Spinal cord (tissue), 10 donors: ENCODE results near the gene FCHSD2. TPM values are rescaled to one million over a fixed set of nuclear protein-coding genes. Genes with fewer than 3 reads are reported as not detected.
A peak's percentile ranks its signal among the peaks of the same experiment; 100 is the strongest.

ENCODE experiments used
- DNase-seq, 6 donors: peaks; one replicate each; pipeline versions ENCODE4 v3.0.0 to v3.0.0-alpha.2; 2013 to 2015; ENCODE audit warnings: low spot score in 6 of 6, low read depth in 4 of 6
- H3K27ac ChIP-seq: one replicate; pipeline ENCODE4 v1.5.1; 2013; ENCODE audit warnings: low read depth, low read length, control low read depth
- H3K27me3 ChIP-seq: one replicate; pipeline ENCODE4 v1.6.1; 2013; ENCODE audit warnings: low read length; ENCODE audit not compliant: control insufficient read depth, insufficient read depth
- H3K36me3 ChIP-seq: one replicate; pipeline ENCODE4 v1.6.1; 2013; ENCODE audit warnings: low read length; ENCODE audit not compliant: control insufficient read depth, insufficient read depth
- H3K4me1 ChIP-seq: one replicate; pipeline ENCODE4 v1.6.1; 2013; ENCODE audit warnings: low read length; ENCODE audit not compliant: control insufficient read depth, insufficient read depth
- H3K4me3 ChIP-seq: one replicate; pipeline ENCODE4 v1.5.1; 2013; ENCODE audit warnings: low read depth, low read length, control low read depth
- H3K9me3 ChIP-seq: one replicate; pipeline ENCODE4 v1.6.1; 2013; ENCODE audit warnings: low read length; ENCODE audit not compliant: control insufficient read depth, insufficient read depth
- WGBS: methylation state at CpG from one replicate; pipeline ENCODE4 v1.1.5; 2013; ENCODE audit warnings: missing lambda C conversion rate; ENCODE audit not compliant: insufficient coverage; 5-methylcytosine and 5-hydroxymethylcytosine counted together
- polyA plus RNA-seq, 2 donors: library from polyadenylated mRNA; unstranded; fragments of 120-200 nt; gene quantifications; one replicate each; pipeline ENCODE4 v1.2.1, GENCODE V29; 2013; ENCODE audit not compliant: insufficient read length in 2 of 2
- total RNA-seq, 2 donors: library from RNA; depleted of rRNA in 1 of 2; stranded (reverse); fragments of 120-200 nt in 1 of 2; fragments of >200 nt in 1 of 2; gene quantifications; one replicate each; pipeline versions ENCODE4 v1.2.3 to v1.2.4, GENCODE V29; 2013 to 2014
- donor health status: healthy.

The FCHSD2 gene
- total and polyA plus RNA-seq, 4 donors, result 43.4 to 82.0 (median 58.8) TPM

DNA sequence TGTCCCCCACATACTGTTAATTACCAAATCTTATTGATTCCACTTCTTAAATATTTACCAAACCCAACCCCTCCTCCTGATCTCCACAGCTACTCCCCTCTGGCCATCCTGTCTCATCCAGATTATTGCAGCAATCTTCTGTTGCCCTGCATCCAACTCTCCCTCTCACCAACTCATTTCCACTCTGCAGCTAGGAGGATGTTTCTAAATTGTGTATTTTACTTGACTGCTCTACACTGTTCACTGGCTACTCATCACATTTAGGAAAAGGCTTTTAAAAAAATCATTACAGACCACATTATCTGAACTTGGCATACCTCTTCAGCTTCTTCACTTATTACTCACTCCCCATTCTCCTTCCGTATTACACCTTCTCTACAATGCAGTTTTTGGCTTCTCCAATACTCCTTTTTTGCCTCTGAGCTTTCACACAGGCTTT lies 210.0 kb downstream of the FCHSD2 start:
- Histone ChIP-seq H3K36me3 (no peaks in the 10 kb centered on the region), H3K4me3 (no peak overlapping the region), H3K27me3 (no peaks in the 10 kb centered on the region), H3K27ac (no peak overlapping the region), H3K9me3 (no peaks in the 10 kb centered on the region), H3K4me1 (no peaks in the 10 kb centered on the region)
- WGBS, result 89% methylated on average over 1 of the region's 1 CpG
- DNase-seq, result no peak

DNA sequence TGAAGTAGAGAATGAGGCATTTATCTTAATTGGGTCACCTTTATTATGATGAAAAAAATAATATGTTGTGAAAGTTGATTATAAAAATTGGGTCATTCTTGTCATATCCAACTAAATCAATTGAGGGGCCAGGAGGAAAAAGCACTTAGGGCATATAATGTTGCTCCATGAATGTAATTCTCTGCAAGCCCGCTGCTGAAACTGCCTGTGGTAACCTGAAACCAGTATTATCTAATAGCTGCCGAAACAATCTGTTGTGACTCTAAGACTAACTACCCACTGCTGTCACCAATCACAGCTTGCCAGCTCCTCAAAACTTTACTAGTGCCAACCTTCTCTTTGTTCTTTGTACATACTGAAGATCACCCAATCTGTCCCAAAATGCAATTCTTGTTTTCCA lies 212.1 kb downstream of the FCHSD2 start:
- no peak overlapping the region for H3K27ac ChIP-seq
- WGBS, result 47% methylated on average over 2 of the region's 2 CpGs
- H3K4me1 ChIP-seq, result no peaks in the 10 kb centered on the region
- peak in 1 of 6 donors; percentile 29 for DNase-seq
- no peaks in the 10 kb centered on the region for H3K9me3 ChIP-seq
- no peaks in the 10 kb centered on the region for H3K27me3 ChIP-seq
- no peak overlapping the region for H3K4me3 ChIP-seq
- H3K36me3 ChIP-seq, result peaks cover 6% of the 10 kb centered on the region

DNA sequence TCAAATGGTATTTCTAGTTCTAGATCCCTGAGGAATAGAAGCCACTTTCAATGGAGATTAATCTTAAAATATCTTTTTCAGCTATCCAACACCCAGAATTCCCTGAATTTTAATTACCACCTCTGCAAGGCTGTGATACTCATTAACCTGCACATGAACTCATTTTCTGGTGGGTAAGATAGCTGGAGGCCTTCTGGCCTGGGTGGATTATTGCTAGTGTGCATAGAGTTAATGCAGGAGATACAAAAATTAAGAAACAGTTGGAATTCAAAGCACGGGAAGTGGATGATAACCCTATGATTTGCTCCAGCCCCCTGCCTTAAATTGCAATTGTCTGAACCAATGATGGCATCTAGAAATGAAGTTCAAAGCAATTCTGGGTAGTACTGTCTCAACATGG lies 212.9 kb downstream of the FCHSD2 start:
- peak in 1 of 6 donors; percentile 53 for DNase-seq
- 100% methylated on average over 1 of the region's 1 CpG for WGBS
- no peaks in the 10 kb centered on the region for H3K4me1 ChIP-seq

DNA sequence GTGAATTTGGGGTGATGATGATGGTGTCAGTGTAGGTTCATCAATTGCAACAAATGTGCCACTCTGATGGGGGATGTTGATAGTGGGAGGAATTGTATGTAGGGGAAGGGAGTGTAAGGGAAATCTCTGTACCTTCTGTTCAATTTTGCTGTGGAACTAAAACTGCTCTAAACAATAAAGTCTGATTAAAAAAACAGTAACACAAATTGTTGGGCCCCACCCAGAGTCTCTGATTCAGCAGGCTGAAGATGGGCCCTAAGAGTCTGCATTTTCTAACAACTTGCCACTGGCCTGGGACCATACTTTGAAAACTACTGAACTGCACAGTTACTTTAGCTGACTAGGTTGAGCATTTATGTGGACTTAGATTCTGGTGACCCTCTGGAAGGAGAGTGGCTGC lies 214.7 kb downstream of the FCHSD2 start:
- no peak for DNase-seq
- peaks cover 6% of the 10 kb centered on the region for H3K36me3 ChIP-seq
- no peaks in the 10 kb centered on the region for H3K4me1 ChIP-seq
- H3K9me3 ChIP-seq, result no peaks in the 10 kb centered on the region
- H3K27me3 ChIP-seq, result no peaks in the 10 kb centered on the region
- no peak overlapping the region for H3K27ac ChIP-seq
- no peak overlapping the region for H3K4me3 ChIP-seq

More for the DNA sequence above, 212.9 kb downstream of the FCHSD2 start:
- Histone ChIP-seq H3K4me3 (no peak overlapping the region), H3K27me3 (no peaks in the 10 kb centered on the region), H3K9me3 (no peaks in the 10 kb centered on the region), H3K36me3 (peaks cover 6% of the 10 kb centered on the region), H3K27ac (no peak overlapping the region)

DNA sequence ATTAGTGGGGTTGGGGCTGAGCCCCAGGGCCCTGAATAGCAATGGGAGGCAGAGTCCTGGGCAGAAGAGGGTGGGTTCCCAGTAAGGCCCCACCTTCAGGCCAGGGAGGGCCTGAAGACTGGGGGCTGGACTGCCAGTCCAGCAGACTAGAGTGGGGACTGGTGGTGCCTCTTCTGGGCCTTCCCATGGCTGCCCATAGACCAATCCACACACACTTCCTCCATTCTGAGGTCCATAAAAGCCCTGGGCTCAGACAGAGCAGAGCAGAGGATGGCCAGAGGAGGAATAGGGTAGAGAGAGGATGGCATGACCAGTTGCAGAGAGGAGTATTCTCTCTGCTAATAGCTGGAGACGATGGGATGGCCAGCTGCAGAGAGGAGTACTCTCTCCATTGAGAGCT lies 216.0 kb downstream of the FCHSD2 start:
- DNase-seq, result no peak
- Histone ChIP-seq H3K4me1 (no peaks in the 10 kb centered on the region), H3K4me3 (no peak overlapping the region), H3K27ac (no peak overlapping the region), H3K27me3 (no peaks in the 10 kb centered on the region), H3K36me3 (peaks cover 6% of the 10 kb centered on the region), H3K9me3 (no peaks in the 10 kb centered on the region)
- WGBS, result 89% methylated on average over 1 of the region's 1 CpG

DNA sequence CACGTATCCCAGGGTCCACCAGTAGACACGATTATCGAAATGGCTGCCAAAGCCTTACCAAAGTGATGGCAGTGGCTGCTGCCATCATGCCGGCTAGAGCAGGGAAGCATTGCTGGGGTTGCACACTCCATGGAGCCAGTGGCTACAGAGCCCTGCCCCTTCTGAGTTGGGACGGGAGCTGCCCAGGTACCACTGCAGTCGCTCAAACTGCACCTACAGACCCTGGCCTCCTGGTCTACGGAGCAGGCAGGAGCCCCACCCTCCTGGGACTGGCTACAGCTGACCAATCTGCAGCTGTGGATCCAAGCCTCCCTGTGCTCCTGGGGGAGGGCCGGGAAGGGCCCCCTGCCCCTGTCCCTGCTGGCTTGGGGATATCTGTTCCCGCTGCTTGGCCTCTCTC lies 216.5 kb downstream of the FCHSD2 start:
- no peaks in the 10 kb centered on the region for H3K4me1 ChIP-seq
- 94% methylated on average over 8 of the region's 9 CpGs for WGBS
- no peaks in the 10 kb centered on the region for H3K9me3 ChIP-seq
- H3K27me3 ChIP-seq, result no peaks in the 10 kb centered on the region
- no peak for DNase-seq
- H3K36me3 ChIP-seq, result peaks cover 6% of the 10 kb centered on the region
- H3K27ac ChIP-seq, result no peak overlapping the region
- no peak overlapping the region for H3K4me3 ChIP-seq

DNA sequence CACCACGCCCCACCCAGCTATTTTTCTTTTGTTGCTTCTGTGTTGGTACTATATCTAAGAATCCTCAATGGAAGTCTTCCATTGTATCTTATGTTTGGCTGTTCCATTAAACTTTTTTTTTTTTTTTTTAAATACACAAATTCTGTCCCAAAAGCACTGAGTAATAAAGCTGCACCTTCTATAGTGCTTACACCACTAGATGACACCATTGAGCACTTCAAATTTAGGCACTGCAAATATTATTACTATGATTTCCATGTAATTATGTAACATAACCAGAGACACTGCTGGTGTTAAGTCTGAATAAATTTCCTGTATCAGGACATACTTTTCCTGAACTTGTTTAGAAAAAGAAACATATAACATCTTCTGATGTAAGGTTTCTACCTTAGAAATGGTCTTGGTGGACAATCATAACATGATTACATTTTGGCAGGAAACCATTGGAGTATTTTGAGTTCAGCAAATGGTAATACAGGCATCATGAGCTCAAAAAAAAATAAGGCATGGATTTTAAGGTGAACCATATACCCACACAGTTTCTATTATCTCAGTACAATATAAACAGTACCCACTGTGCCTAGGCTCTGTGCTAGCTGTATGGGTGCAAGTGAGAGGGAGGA lies 217.4 kb downstream of the FCHSD2 start:
- no CpG with 5 or more reads among the region's 1 CpG for WGBS
- peak in 2 of 6 donors; percentile 28 to 34 for DNase-seq
- Histone ChIP-seq H3K4me3 (no peak overlapping the region), H3K36me3 (peaks cover 6% of the 10 kb centered on the region), H3K4me1 (no peaks in the 10 kb centered on the region), H3K9me3 (no peaks in the 10 kb centered on the region), H3K27ac (no peak overlapping the region), H3K27me3 (no peaks in the 10 kb centered on the region)

DNA sequence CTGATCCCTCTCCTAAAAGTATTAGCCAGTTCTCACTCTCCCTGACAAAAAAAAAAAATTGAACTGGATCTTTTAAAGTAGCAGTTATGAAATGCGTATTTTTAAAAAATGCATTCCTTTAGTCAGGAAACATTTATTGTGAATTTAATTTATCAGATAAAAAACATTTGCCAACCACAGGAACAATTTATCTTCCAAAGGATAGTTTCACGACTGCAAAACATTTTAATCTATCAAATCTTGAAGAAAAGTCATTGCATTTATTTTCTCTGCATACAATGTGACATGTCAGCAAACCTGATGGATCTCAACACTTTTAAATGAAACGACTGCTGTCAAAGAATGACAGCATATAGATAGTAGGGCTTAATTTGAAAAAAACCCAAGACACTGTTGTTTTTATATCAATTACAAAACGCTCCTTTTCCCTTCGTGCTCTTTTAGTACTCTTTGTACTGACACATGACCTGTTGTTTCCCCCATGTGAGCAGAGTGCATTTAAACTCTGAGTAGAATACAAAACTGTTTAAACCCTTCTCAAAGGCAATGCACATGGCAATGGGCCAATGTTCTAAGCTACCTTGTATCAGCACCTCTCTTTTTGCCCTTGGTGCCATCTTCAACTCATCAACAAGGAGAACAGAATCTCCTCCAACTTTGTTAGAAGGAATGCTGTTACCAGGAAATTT lies 220.9 kb downstream of the FCHSD2 start:
- WGBS, result no CpG with 5 or more reads among the region's 5 CpGs

DNA sequence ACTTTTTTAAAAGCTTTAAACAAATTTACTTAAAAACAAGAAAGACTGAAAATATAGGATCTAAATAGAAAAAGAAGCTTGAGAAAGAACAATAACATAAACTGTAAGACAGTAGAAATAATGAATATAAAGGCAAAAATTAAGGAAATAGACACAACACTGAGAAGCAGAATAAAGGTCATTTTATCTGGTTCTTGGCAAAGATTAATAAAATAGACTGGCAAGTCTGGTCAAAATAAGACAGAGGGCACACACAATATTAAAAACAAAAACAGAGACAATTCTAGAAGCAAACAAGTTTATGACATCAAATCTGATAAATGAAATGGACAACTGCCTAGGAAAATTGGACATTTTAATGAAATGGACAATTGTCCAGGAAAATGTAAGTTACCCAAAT lies 222.1 kb downstream of the FCHSD2 start:
- Histone ChIP-seq H3K4me1 (no peaks in the 10 kb centered on the region), H3K27me3 (no peaks in the 10 kb centered on the region), H3K27ac (no peak overlapping the region), H3K36me3 (no peaks in the 10 kb centered on the region), H3K4me3 (no peak overlapping the region), H3K9me3 (no peaks in the 10 kb centered on the region)
- no peak for DNase-seq

More for the DNA sequence above, 220.9 kb downstream of the FCHSD2 start:
- no peak overlapping the region for H3K27ac ChIP-seq
- no peaks in the 10 kb centered on the region for H3K27me3 ChIP-seq
- peaks cover 6% of the 10 kb centered on the region for H3K36me3 ChIP-seq
- H3K9me3 ChIP-seq, result no peaks in the 10 kb centered on the region
- H3K4me1 ChIP-seq, result no peaks in the 10 kb centered on the region
- no peak overlapping the region for H3K4me3 ChIP-seq
- DNase-seq, result peak in 1 of 6 donors; percentile 17

DNA sequence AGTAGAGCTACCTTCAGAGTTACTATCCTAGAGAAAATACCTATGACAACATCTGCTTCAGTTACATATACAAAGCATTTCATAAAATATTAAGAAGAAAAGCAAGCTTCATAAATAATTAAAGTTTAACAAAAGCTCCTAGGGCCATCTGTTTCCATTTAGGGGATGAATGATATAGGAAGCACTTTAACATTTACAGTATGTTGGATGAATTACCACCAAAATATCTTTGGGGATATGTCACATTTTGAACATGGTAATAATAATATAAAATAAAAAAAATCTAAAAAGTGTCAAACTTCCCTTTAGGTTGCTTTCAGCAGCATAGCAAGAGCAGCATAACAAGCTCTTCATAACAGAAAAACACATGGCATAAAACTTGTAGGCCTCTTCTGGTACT lies 223.3 kb downstream of the FCHSD2 start:
- Histone ChIP-seq H3K9me3 (no peaks in the 10 kb centered on the region), H3K27me3 (no peaks in the 10 kb centered on the region), H3K27ac (no peak overlapping the region), H3K4me1 (no peaks in the 10 kb centered on the region), H3K4me3 (no peak overlapping the region), H3K36me3 (no peaks in the 10 kb centered on the region)
- DNase-seq, result peak in 1 of 6 donors; percentile 32
